Right lobe of liver (tissue), 6 donors: Measurements from ENCODE around the gene YAP1. TPM values are rescaled to one million over a fixed set of nuclear protein-coding genes. Genes with fewer than 3 reads are reported as not detected.

Source experiments
- ATAC-seq, 4 donors: fragments of 200-7000 bp; cut with Tn5 transposase; one replicate each; pipeline ENCODE4 v1.9.1; 2020; ENCODE audit warnings: mild to moderate bottlenecking in 4 of 4, moderate library complexity in 4 of 4
- DNase-seq, 3 donors: peaks; one replicate each; pipeline ENCODE4 v3.0.0-alpha.2; 2020
- H3K27ac ChIP-seq, 3 donors: fragments of 200-600 bp; one replicate each; pipeline ENCODE4 v1.8.0; 2022
- H3K27me3 ChIP-seq, 2 donors: fragments of 200-600 bp; one replicate each; pipeline ENCODE4 v1.8.0; 2022
- H3K36me3 ChIP-seq, 4 donors: fragments of 200-600 bp; sonication (generic) in 1 of 4; one replicate each; pipeline versions ENCODE4 v1.5.1 to v1.8.0; 2017 to 2022; ENCODE audit warnings: control low read depth in 1 of 4
- H3K4me1 ChIP-seq, 4 donors: fragments of 200-600 bp; sonication (generic) in 1 of 4; one replicate each; pipeline versions ENCODE4 v1.5.1 to v1.8.0; 2017 to 2022; ENCODE audit warnings: control low read depth in 1 of 4
- H3K4me3 ChIP-seq, 3 donors: fragments of 200-600 bp; one replicate each; pipeline ENCODE4 v1.8.0; 2022
- H3K9me3 ChIP-seq, 4 donors: fragments of 200-600 bp; sonication (generic) in 1 of 4; one replicate each; pipeline versions ENCODE4 v1.5.1 to v1.8.0; 2017 to 2022; ENCODE audit warnings: control low read depth in 1 of 4
- CTCF ChIP-seq, 4 donors: fragments of 200-600 bp in 3 of 4; fragments of 450-650 bp in 1 of 4; IDR thresholded peaks; one replicate each; pipeline versions ENCODE4 v1.5.1 to v1.8.0; 2016 to 2022; ENCODE audit warnings: antibody characterized with exemption in 4 of 4, mild to moderate bottlenecking in 2 of 4
- POLR2A ChIP-seq: fragments of 450-650 bp; IDR thresholded peaks from one replicate; pipeline ENCODE4 v1.6.1; 2017; ENCODE audit warnings: antibody characterized with exemption, mild to moderate bottlenecking
- WGBS: methylation state at CpG from one replicate; pipeline ENCODE4 v1.1.6; 2018; ENCODE audit warnings: low coverage, low lambda C conversion rate; ENCODE audit not compliant: insufficient coverage; ENCODE audit errors: missing lambda C conversion rate; 5-methylcytosine and 5-hydroxymethylcytosine counted together
- intact Hi-C, 2 donors: fragments of 100-400 bp; cut with DNase I; formaldehyde crosslinking; loops; one replicate each; pipeline versions ENCODE4 v1.11.2 to v1.14.1; 2022
- total RNA-seq, 6 experiments: library from RNA; depleted of rRNA in 2 of 6; stranded (reverse); fragments of >200 nt in 2 of 6; fragmentation: NEBNext Ultra II Directional in 3 of 6; extraction: Animal tissue kit (Norgen Biotek cat#: 25700) in 3 of 6; gene quantifications; one replicate each; pipeline versions ENCODE4 v1.1.0 to v1.2.4, GENCODE V29; 2016 to 2023
- donor health status: DM: no; HTN: yes; CAD: no.
- donor health status: DM: no; HTN: no; CAD: no.
- donor health status: DM: no; HTN: no; CAD: no.
- donor health status: DM: no; HTN: yes; CAD: no.
- donor health status: DM: no; HTN: yes; CAD: no.

YAP1 gene
- total RNA-seq, 6 experiments from 2014 or later, result 17.9 to 60.5 (median 36.3) TPM

- intact Hi-C loops, result no loop called here
- DNase-seq, result no peak
- WGBS, result 58% methylated on average over 5 of the region's 5 CpGs
- no peaks in the 10 kb centered on the region for H3K9me3 ChIP-seq
- no peak overlapping the region for H3K27ac ChIP-seq
- no peaks in the 10 kb centered on the region for H3K27me3 ChIP-seq
- H3K4me3 ChIP-seq, result no peak overlapping the region
- H3K4me1 ChIP-seq, result peaks cover 0 to 12% (median 0%) of the 10 kb centered on the region in 4 donors
- TF ChIP-seq CTCF (IDR thresholded peaks at IDR 0.05) (no peak), POLR2A (no peak)
- no peaks in the 10 kb centered on the region for H3K36me3 ChIP-seq
- peak in 1 of 4 donors; percentile 28 for ATAC-seq
These were observed 134.6 kb downstream of the YAP1 start for GRCh38 chr11:102244681-102245409.

- H3K36me3 ChIP-seq, result no peaks in the 10 kb centered on the region
- H3K4me3 ChIP-seq, result no peak overlapping the region
- DNase-seq (no peak), ATAC-seq (no peak)
- TF ChIP-seq CTCF (IDR thresholded peaks at IDR 0.05) (no peak), POLR2A (no peak)
- no peak overlapping the region for H3K27ac ChIP-seq
- no peaks in the 10 kb centered on the region for H3K9me3 ChIP-seq
- H3K4me1 ChIP-seq, result no peaks in the 10 kb centered on the region
- 90% methylated on average over 2 of the region's 2 CpGs for WGBS
- intact Hi-C loops, result no loop called here
- no peaks in the 10 kb centered on the region for H3K27me3 ChIP-seq
These were observed 141.2 kb downstream of the YAP1 start for GRCh38 chr11:102251423-102251822.

- DNase-seq (no peak), ATAC-seq (no peak)
- WGBS, result 91% methylated on average over 6 of the region's 6 CpGs
- Histone ChIP-seq H3K4me1 (no peaks in the 10 kb centered on the region), H3K27ac (no peak overlapping the region), H3K36me3 (no peaks in the 10 kb centered on the region), H3K4me3 (no peak overlapping the region), H3K9me3 (no peaks in the 10 kb centered on the region), H3K27me3 (no peaks in the 10 kb centered on the region)
- TF ChIP-seq CTCF (IDR thresholded peaks at IDR 0.05) (no peak), POLR2A (no peak)
- intact Hi-C loops, result no loop called here
These were observed 142.2 kb downstream of the YAP1 start for GRCh38 chr11:102252339-102252891.

GRCh38 chr11:102253020-102253715 is 142.9 kb downstream of the YAP1 start:
- ATAC-seq (peak in 2 of 4 donors; percentile 36 to 68), DNase-seq (no peak)
- 35% methylated on average over 3 of the region's 3 CpGs for whole genome bisulfite sequencing
- Histone ChIP-seq H3K4me3 (no peak overlapping the region), H3K27me3 (no peaks in the 10 kb centered on the region), H3K4me1 (no peaks in the 10 kb centered on the region), H3K9me3 (no peaks in the 10 kb centered on the region), H3K36me3 (no peaks in the 10 kb centered on the region), H3K27ac (no peak overlapping the region)
- intact Hi-C loops, result no loop called here
- no peak for TF ChIP-seq POLR2A
- TF ChIP-seq CTCF (IDR thresholded peaks at IDR 0.05), result no peak
